Measurements from ENCODE around the gene ELAC2. TPM values are rescaled to one million over a fixed set of nuclear protein-coding genes. Genes with fewer than 3 reads are reported as not detected.

ELAC2 gene
- total RNA-seq, 1 experiment from 2014 or later, result 67.4 TPM

DNA sequence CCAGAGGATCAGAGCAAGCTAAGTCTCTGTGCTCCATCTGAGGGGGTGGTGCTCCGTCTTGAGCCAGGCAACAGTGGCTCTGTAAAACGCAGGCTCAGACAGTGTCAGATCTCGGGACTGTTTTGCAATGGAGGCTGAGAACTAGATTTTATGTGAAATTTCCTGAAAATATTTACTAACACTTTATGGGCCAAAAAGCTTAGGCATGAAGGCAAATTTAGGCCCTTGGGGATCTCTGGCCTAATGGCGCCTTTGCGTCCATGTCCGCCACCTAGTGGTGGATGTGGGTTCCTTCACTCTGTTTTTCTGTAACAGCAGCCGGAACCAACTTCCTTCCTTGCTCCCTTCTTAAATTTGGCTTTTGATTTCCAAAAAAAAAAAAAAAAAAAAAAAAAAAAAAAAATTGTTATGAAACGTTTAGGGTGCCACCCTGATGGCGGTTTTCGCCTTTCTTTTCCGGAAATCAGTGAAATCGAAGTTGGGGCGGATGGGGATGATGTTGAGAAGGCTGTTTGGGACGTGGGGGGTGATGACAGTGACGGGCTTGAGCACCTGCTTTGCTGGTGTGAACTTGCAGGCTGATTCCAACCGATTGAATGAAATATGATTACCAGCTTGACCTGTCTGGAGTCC is 14.0 kb upstream of the ELAC2 start:
- H3K4me1 Mint-ChIP-seq (ENCODE audit: insufficient read depth, unreplicated experiment), result peaks cover 5% of the 10 kb centered on the region
- no peak overlapping the region for H3K4me3 Mint-ChIP-seq (ENCODE audit: unreplicated experiment)
- POLR2A ChIA-PET, result interaction anchor here (0.6 to 3.4 kb wide), 3 partner anchors 14 to 1731 kb away, joined by 3 to 23 read pairs (median 3); partner anchors contain the start of gene ELAC2
- TF ChIP-seq, protein P1, sequence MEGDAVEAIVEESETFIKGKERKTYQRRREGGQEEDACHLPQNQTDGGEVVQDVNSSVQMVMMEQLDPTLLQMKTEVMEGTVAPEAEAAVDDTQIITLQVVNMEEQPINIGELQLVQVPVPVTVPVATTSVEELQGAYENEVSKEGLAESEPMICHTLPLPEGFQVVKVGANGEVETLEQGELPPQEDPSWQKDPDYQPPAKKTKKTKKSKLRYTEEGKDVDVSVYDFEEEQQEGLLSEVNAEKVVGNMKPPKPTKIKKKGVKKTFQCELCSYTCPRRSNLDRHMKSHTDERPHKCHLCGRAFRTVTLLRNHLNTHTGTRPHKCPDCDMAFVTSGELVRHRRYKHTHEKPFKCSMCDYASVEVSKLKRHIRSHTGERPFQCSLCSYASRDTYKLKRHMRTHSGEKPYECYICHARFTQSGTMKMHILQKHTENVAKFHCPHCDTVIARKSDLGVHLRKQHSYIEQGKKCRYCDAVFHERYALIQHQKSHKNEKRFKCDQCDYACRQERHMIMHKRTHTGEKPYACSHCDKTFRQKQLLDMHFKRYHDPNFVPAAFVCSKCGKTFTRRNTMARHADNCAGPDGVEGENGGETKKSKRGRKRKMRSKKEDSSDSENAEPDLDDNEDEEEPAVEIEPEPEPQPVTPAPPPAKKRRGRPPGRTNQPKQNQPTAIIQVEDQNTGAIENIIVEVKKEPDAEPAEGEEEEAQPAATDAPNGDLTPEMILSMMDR (IDR thresholded peaks at IDR 0.05; ENCODE audit: unreplicated experiment), result peak; percentile 65
- CTCF ChIA-PET, result interaction anchor here (0.5 to 5.3 kb wide), 38 partner anchors 8 to 1894 kb away, joined by 3 to 100 read pairs (median 5); partner anchors contain the start of gene ELAC2
- H3K27ac Mint-ChIP-seq (ENCODE audit: low read depth, unreplicated experiment), result no peak overlapping the region
- H3K9me3 Mint-ChIP-seq (ENCODE audit: unreplicated experiment), result no peaks in the 10 kb centered on the region
- H3K36me3 Mint-ChIP-seq (ENCODE audit: insufficient read depth, unreplicated experiment), result no peaks in the 10 kb centered on the region
- intact Hi-C loops (cut with micrococcal nuclease), result loop anchor here (2.0 to 10.0 kb wide), 4 partner anchors 199 to 1270 kb away; partner anchors contain the start of gene HS3ST3B1
- DNase-seq (ENCODE audit: unreplicated experiment), result peak; percentile 57
- peaks cover 37% of the 10 kb centered on the region for H3K27me3 Mint-ChIP-seq (ENCODE audit: insufficient read depth, unreplicated experiment)
- BruUV-seq (replicated peaks), result no TSS peak

DNA sequence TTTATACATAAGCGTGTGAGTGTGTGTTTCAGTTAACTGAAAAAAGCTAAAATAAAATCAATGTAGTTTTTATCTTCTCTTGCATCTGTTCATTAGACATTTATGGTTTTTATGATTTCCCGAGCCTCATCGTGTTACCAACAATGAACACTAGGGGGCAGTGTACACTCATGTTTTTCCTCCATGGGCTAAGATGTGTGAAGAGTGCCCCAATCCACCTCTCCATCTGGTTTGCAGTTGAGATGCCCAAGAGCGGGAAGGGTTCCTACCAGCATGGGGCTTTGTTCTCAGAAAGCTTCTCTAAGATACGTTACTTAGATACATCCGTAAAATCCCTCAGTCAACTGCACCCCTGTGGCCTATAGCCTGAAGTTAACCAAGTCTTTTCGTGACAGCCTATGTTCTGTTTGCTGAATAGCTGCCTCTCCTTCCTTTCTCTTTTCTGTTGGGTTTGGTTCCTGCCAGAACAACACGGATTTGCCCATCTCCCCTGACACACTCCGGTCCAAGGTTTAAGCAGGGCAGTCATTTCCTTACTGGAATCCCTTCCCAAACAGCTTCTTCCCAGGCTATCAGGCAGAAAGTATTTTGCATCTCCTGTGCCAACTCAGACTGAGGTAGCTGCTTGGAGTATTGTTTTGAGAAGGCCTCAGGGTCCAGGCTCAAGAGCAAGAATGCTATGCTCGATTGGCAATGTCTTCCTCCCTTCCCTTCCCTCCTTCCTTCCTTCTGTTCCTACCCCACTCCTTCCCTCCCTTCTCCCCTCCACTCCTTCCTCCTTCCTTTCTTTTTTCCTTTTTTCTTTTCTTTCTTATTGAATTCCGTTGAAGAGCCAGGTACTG is 12.9 kb upstream of the ELAC2 start:
- no TSS peak for BruUV-seq (replicated peaks)
- peaks cover 47% of the 10 kb centered on the region for H3K27me3 Mint-ChIP-seq (ENCODE audit: insufficient read depth, unreplicated experiment)
- H3K4me1 Mint-ChIP-seq (ENCODE audit: insufficient read depth, unreplicated experiment), result peaks cover 9% of the 10 kb centered on the region
- H3K27ac Mint-ChIP-seq (ENCODE audit: low read depth, unreplicated experiment), result no peak overlapping the region
- ChIA-PET POLR2A (interaction anchor here (0.6 to 3.4 kb wide), 4 partner anchors 13 to 1593 kb away, joined by 3 to 23 read pairs (median 3); partner anchors contain the start of gene ELAC2), CTCF (interaction anchor here (0.5 to 5.3 kb wide), 73 partner anchors 7 to 1897 kb away, joined by 3 to 100 read pairs (median 4); partner anchors contain the start of genes ELAC2 and HS3ST3B1)
- no peaks in the 10 kb centered on the region for H3K36me3 Mint-ChIP-seq (ENCODE audit: insufficient read depth, unreplicated experiment)
- intact Hi-C loops (cut with micrococcal nuclease), result loop anchor here (2.0 to 10.0 kb wide), 4 partner anchors 200 to 1272 kb away; partner anchors contain the start of gene HS3ST3B1
- H3K4me3 Mint-ChIP-seq (ENCODE audit: unreplicated experiment), result no peak overlapping the region
- no peaks in the 10 kb centered on the region for H3K9me3 Mint-ChIP-seq (ENCODE audit: unreplicated experiment)
- TF ChIP-seq, protein P1 (IDR thresholded peaks at IDR 0.05; ENCODE audit: unreplicated experiment), result peak; percentile 56
- peak; percentile 66 for DNase-seq (ENCODE audit: unreplicated experiment)

DNA sequence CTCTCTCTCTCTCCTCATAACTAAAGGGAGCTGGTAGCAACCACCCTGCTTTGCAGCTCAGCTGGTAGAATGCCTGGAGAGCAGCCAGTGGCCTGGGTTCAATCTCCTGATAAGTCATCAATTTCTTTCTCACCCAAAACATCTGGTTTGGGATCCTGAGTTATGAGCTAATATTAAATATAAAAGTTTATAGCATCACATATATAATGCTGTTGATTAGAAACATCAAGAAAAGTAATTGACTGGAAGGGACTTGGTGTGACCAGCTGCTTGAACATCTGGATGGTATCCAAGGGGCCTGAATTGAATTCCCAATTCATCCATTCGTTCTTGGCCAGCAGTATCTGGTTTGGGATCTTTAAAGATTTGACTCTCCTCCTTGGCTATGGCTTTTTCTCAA is 12.2 kb upstream of the ELAC2 start:
- Mint-ChIP-seq H3K4me1 (ENCODE audit: insufficient read depth, unreplicated experiment) (peaks cover 11% of the 10 kb centered on the region), H3K27me3 (ENCODE audit: insufficient read depth, unreplicated experiment) (peaks cover 47% of the 10 kb centered on the region), H3K9me3 (ENCODE audit: unreplicated experiment) (no peaks in the 10 kb centered on the region), H3K36me3 (ENCODE audit: insufficient read depth, unreplicated experiment) (peaks cover 2% of the 10 kb centered on the region), H3K27ac (ENCODE audit: low read depth, unreplicated experiment) (no peak overlapping the region), H3K4me3 (ENCODE audit: unreplicated experiment) (no peak overlapping the region)
- intact Hi-C loops (cut with micrococcal nuclease), result loop anchor here (2.0 to 10.0 kb wide), 4 partner anchors 201 to 1272 kb away; partner anchors contain the start of gene HS3ST3B1
- TF ChIP-seq, protein P1 (IDR thresholded peaks at IDR 0.05; ENCODE audit: unreplicated experiment), result no peak
- no peak for DNase-seq (ENCODE audit: unreplicated experiment)
- POLR2A ChIA-PET, result interaction anchor here (0.5 to 3.4 kb wide), 3 partner anchors 11 to 857 kb away, joined by 3 to 23 read pairs (median 4); partner anchors contain the start of gene ELAC2
- CTCF ChIA-PET, result interaction anchor here (0.6 to 5.3 kb wide), 52 partner anchors 10 to 1898 kb away, joined by 3 to 100 read pairs (median 4); partner anchors contain the start of genes ELAC2 and HS3ST3B1
- no TSS peak for BruUV-seq (replicated peaks)
